ENCODE measurements around the gene PRPF19.
"Not testable (repeated sequence)": the region's sequence is repeated elsewhere in the genome, so short reads cannot be mapped to it uniquely, and the experiment has no call there.

Gene PRPF19

DNA sequence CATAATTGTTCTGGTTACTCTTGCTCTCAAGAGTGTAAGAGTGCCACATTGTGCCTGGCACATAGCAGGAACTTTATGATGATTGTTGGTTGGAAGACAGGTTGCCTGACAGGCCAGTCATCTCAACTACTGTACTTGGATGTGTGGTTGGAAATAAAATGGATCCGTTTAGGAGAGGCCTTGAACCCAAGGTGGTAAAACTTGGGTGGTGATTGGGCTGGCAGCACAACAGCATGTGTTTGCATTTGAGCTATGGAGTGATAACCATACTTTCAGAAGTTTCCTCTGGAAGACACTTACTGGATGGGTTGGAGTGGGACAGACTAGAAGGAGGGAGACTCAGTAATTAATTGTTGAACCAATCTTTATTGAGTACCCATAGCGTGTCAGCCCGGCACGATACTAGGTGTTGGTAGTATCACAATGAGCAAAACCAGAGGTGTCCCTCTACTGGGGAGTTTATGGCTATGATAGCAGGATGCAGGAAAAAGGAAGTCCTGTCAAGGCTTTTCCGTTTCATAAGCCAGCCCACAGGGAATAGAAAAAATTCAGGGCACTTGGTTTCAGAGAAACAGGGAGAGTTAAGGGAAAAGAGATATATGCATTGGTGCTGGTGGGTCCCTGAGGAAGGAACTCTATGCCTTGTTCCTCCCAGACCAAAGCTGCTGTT, 4.5 kb upstream of the PRPF19 start:
- ATAC-seq: no peak
- H3K27ac Mint-ChIP-seq: peak overlapping the region; percentile 24
- no peak for DNase-seq (ENCODE audit: low spot score in 2 of 2)
- H3K4me3 Mint-ChIP-seq: no peak overlapping the region
- peaks cover 49% of the 10 kb centered on the region for H3K4me1 Mint-ChIP-seq
- peaks cover 21% of the 10 kb centered on the region for H3K36me3 Mint-ChIP-seq
- no peaks in the 10 kb centered on the region for H3K9me3 Mint-ChIP-seq

- Mint-ChIP-seq H3K4me1 (peaks cover 49% of the 10 kb centered on the region), H3K4me3 (no peak overlapping the region), H3K27ac (no peak overlapping the region), H3K36me3 (peaks cover 18% of the 10 kb centered on the region), H3K9me3 (no peaks in the 10 kb centered on the region)
- no peak for ATAC-seq
- DNase-seq (ENCODE audit: low spot score in 2 of 2): no peak
These were observed 3.9 kb upstream of the PRPF19 start for GRCh38 chr11:60910281-60910687.

- Mint-ChIP-seq H3K4me1 (peaks cover 47% of the 10 kb centered on the region), H3K36me3 (peaks cover 15% of the 10 kb centered on the region), H3K27ac (peak overlapping the region; percentile 6)
- H3K9me3 Mint-ChIP-seq; H3K4me3 Mint-ChIP-seq; DNase-seq (ENCODE audit: low spot score in 2 of 2); ATAC-seq: not testable (repeated sequence)
These were observed 3.4 kb upstream of the PRPF19 start for GRCh38 chr11:60909680-60910280.

- Mint-ChIP-seq H3K4me3 (no peak overlapping the region), H3K27ac (peak overlapping the region; percentile 6), H3K9me3 (no peaks in the 10 kb centered on the region), H3K4me1 (peaks cover 51% of the 10 kb centered on the region), H3K36me3 (peaks cover 10% of the 10 kb centered on the region)
- DNase-seq (ENCODE audit: low spot score in 2 of 2) (no peak), ATAC-seq (no peak)
These were observed 2.4 kb upstream of the PRPF19 start for GRCh38 chr11:60908803-60909202.

- no peak for DNase-seq (ENCODE audit: low spot score in 2 of 2)
These were observed 753 bp downstream of the PRPF19 start for GRCh38 chr11:60905551-60906113.

DNA sequence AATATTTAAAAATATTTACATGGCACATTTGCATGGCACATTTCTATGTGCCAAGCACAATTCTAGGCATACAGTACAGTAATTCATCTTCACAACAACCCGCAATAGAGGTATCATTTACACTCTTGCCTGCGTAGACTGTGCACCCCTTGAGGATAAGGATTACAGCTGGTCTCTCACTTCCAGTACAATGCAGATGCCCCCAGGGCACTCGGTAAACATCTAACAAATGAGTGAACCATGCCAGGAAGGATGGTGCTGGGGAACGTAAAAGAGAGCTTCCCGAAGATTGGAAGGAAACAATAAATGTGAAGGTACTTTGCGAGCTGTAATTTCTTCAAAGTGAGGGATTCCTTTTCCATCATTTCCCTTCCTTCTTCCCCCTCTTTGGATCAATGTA, 1.3 kb downstream of the PRPF19 start:
- Mint-ChIP-seq H3K27ac (peak overlapping the region; percentile 94), H3K4me1 (peaks cover 35% of the 10 kb centered on the region), H3K4me3 (peak overlapping the region; percentile 86), H3K9me3 (no peaks in the 10 kb centered on the region), H3K36me3 (peaks cover 47% of the 10 kb centered on the region)
- ATAC-seq: no peak
- DNase-seq (ENCODE audit: low spot score in 2 of 2): no peak

More at GRCh38 chr11:60905551-60906113, 753 bp downstream of the PRPF19 start:
- H3K4me1 Mint-ChIP-seq: peaks cover 40% of the 10 kb centered on the region
- peaks cover 41% of the 10 kb centered on the region for H3K36me3 Mint-ChIP-seq
- no peaks in the 10 kb centered on the region for H3K9me3 Mint-ChIP-seq
- peak overlapping the region; percentile 94 for H3K27ac Mint-ChIP-seq
- peak; percentile 31 for ATAC-seq
- H3K4me3 Mint-ChIP-seq: peak overlapping the region; percentile 86

DNA sequence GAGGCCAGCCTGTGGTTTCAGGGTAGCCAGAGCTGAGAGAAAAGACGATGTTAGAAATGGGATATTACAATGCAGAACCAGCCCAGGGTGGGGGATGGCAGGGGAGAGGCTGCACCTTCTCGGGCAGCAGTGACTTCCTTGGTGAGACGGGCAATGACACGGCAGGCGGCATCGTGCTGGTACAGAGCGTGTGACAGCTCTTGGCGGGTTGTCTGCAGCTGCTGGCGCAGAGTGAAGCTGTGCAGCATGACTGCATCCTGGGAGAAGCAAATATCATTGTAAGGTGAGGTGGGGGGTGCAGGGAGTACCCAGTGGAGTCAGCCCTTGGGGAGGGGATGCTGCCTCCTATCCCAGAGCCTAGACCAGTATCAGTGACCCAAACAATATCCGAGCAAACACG, 3.8 kb downstream of the PRPF19 start:
- no peaks in the 10 kb centered on the region for H3K9me3 Mint-ChIP-seq
- H3K27ac Mint-ChIP-seq: peak overlapping the region; percentile 26
- DNase-seq (ENCODE audit: low spot score in 2 of 2): no peak
- H3K4me1 Mint-ChIP-seq: peaks cover 29% of the 10 kb centered on the region
- peaks cover 71% of the 10 kb centered on the region for H3K36me3 Mint-ChIP-seq
- ATAC-seq: no peak
- H3K4me3 Mint-ChIP-seq: no peak overlapping the region

DNA sequence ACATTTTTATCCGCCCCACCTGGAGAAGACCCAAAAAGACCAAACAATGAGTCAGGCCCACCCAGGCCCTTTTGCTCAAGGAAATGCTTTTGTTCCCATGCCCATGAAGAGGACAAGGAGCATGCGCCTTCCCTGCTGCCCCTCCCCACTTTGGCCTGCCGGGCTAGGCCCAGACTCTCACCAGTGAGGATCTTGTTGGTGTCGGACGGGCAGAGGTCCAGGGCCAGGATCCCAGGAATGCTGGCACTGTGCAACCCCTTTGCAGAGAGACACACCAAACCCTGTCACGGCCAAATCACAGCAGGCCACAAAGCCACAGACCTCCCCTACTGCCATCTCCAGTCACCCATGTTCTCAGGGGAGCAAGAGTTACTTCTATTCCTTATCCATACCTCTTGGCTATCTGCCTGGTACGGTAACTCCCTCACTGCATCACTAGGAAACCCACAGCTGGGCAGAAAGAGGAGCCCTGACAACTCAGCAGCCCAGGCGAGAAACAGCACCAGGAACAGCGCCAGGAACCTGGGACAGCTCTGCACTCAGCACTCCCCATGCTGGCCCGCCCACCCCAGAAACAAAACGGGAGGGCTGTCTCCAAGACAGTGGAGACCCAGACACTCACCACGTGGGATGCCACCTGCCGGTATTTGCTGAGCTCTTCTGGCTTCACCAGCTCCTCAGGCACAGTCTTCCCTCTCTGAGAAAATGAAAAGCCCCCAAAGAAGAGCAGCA, 5.5 kb downstream of the PRPF19 start:
- H3K27ac Mint-ChIP-seq: no peak overlapping the region

GRCh38 chr11:60899977-60900376, 6.4 kb downstream of the PRPF19 start:
- Mint-ChIP-seq H3K27ac (no peak overlapping the region), H3K4me1 (peaks cover 21% of the 10 kb centered on the region), H3K4me3 (no peak overlapping the region), H3K36me3 (peaks cover 91% of the 10 kb centered on the region), H3K9me3 (no peaks in the 10 kb centered on the region)
- DNase-seq (ENCODE audit: low spot score in 2 of 2) (no peak), ATAC-seq (no peak)

More for the DNA sequence above, 5.5 kb downstream of the PRPF19 start:
- DNase-seq (ENCODE audit: low spot score in 2 of 2): no peak
- ATAC-seq: no peak
- peaks cover 29% of the 10 kb centered on the region for H3K4me1 Mint-ChIP-seq
- no peaks in the 10 kb centered on the region for H3K9me3 Mint-ChIP-seq
- no peak overlapping the region for H3K4me3 Mint-ChIP-seq
- H3K36me3 Mint-ChIP-seq: peaks cover 82% of the 10 kb centered on the region

- no peak for DNase-seq (ENCODE audit: low spot score in 2 of 2)
- ATAC-seq: peak; percentile 76
- no peak overlapping the region for H3K4me3 Mint-ChIP-seq
- H3K9me3 Mint-ChIP-seq: no peaks in the 10 kb centered on the region
- H3K4me1 Mint-ChIP-seq: peaks cover 17% of the 10 kb centered on the region
- no peak overlapping the region for H3K27ac Mint-ChIP-seq
- H3K36me3 Mint-ChIP-seq: peaks cover 98% of the 10 kb centered on the region
These were observed 7.1 kb downstream of the PRPF19 start for GRCh38 chr11:60899046-60899936.

DNA sequence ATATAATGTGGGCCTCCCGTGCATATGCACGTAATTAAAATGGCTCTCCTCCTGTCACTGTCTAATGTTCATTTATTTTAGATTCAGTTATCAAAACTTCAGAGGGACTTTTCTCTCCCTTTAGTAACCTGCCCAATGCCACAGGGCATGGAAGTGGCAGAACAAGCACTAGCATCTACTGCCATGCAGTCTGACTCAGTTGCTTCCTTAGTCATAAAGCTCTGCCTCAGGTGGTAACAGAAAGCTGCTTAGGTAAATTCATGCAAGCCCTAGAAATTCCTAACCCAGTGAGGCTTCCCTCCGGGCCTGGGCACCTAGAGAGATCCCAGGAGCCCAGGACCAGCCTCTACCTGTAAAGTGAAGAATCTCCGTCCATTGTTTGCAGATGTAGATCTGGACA, 8.9 kb downstream of the PRPF19 start:
- Mint-ChIP-seq H3K27ac (no peak overlapping the region), H3K36me3 (peaks cover 100% of the 10 kb centered on the region), H3K4me3 (no peak overlapping the region), H3K4me1 (peaks cover 3% of the 10 kb centered on the region), H3K9me3 (no peaks in the 10 kb centered on the region)
- DNase-seq (ENCODE audit: low spot score in 2 of 2) (no peak), ATAC-seq (no peak)

- no peak for ATAC-seq
- no peak for DNase-seq (ENCODE audit: low spot score in 2 of 2)
- peak overlapping the region; percentile 21 for H3K27ac Mint-ChIP-seq
- no peaks in the 10 kb centered on the region for H3K9me3 Mint-ChIP-seq
- no peak overlapping the region for H3K4me3 Mint-ChIP-seq
- H3K36me3 Mint-ChIP-seq: peaks cover 96% of the 10 kb centered on the region
- no peaks in the 10 kb centered on the region for H3K4me1 Mint-ChIP-seq
These were observed 10.7 kb downstream of the PRPF19 start for GRCh38 chr11:60895687-60896086.

GRCh38 chr11:60891103-60891741, 15.2 kb downstream of the PRPF19 start:
- Mint-ChIP-seq H3K27ac (peak overlapping the region; percentile 36), H3K4me1 (no peaks in the 10 kb centered on the region), H3K9me3 (no peaks in the 10 kb centered on the region), H3K4me3 (no peak overlapping the region), H3K36me3 (peaks cover 71% of the 10 kb centered on the region)
- ATAC-seq (no peak), DNase-seq (ENCODE audit: low spot score in 2 of 2) (no peak)

- no peak overlapping the region for H3K4me3 Mint-ChIP-seq
- peaks cover 66% of the 10 kb centered on the region for H3K36me3 Mint-ChIP-seq
- H3K9me3 Mint-ChIP-seq: no peaks in the 10 kb centered on the region
- DNase-seq (ENCODE audit: low spot score in 2 of 2): no peak
- H3K4me1 Mint-ChIP-seq: no peaks in the 10 kb centered on the region
- no peak overlapping the region for H3K27ac Mint-ChIP-seq
- no peak for ATAC-seq
These were observed 15.7 kb downstream of the PRPF19 start for GRCh38 chr11:60890696-60891095.

Measured in stimulated activated effector memory CD8-positive, alpha-beta T cell treated with anti-CD3 and anti-CD28 coated beads, Interleukin-12 subunit alpha, Interleukin-12 subunit beta, amount 100 ng/mL, for 72 hours (primary cell).